ENCODE measurements around the gene TYROBP. TPM values are rescaled to one million over a fixed set of nuclear protein-coding genes. Genes with fewer than 3 reads are reported as not detected.
"Not testable (repeated sequence)": the region's sequence is repeated elsewhere in the genome, so short reads cannot be mapped to it uniquely, and the experiment has no call there.

The TYROBP gene
- total RNA-seq, 1 experiment from 2014 or later: not detected

DNA sequence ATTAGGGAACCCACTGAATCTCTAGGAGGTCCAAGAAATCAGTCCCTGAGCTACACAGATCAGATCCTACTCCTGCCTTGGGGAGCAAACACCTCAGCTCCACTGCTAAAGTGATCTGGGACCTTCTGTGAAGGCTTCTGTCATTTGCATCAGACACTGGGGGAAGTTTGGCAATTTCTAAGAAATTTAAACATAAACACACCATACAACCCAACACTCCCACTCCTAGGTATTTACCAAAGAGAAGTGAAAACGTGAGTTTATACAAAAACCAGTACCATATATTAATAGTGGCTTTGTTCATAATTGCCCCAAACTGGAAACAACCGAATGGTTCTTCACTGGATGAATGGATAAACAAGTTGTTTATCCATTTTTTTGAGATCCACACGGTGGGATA, 7.3 kb upstream of the TYROBP start:
- no peaks in the 10 kb centered on the region for H3K36me3 ChIP-seq (ENCODE audit: insufficient read depth, low read length, poor library complexity, severe bottlenecking)
- no peak overlapping the region for H3K27ac ChIP-seq (ENCODE audit: low read depth, low read length, poor library complexity, severe bottlenecking)
- no peak for TF ChIP-seq EZH2 (IDR thresholded peaks at IDR 0.05; ENCODE audit: borderline replicate concordance, low read depth, low read length, poor library complexity, severe bottlenecking)
- no peak overlapping the region for H3K4me3 ChIP-seq (ENCODE audit: low read depth, low read length, poor library complexity, severe bottlenecking)
- ChIA-PET POLR2A (ENCODE audit: low non-redundant PET) (no interaction called here), CTCF (no interaction called here)
- H3K9me3 ChIP-seq (ENCODE audit: low read depth, low read length, poor library complexity, severe bottlenecking): no peaks in the 10 kb centered on the region
- DNase-seq (ENCODE audit: low spot score): no peak
- H3K4me1 ChIP-seq (ENCODE audit: insufficient read depth, low read length, poor library complexity, severe bottlenecking): no peaks in the 10 kb centered on the region
- BruUV-seq (replicated peaks): no TSS peak
- intact Hi-C loops (cut with micrococcal nuclease; ENCODE audit: unreplicated experiment): no loop called here
- no peaks in the 10 kb centered on the region for H3K27me3 ChIP-seq (replicated peaks; ENCODE audit: insufficient read depth, low read depth, low read length, poor library complexity)

DNA sequence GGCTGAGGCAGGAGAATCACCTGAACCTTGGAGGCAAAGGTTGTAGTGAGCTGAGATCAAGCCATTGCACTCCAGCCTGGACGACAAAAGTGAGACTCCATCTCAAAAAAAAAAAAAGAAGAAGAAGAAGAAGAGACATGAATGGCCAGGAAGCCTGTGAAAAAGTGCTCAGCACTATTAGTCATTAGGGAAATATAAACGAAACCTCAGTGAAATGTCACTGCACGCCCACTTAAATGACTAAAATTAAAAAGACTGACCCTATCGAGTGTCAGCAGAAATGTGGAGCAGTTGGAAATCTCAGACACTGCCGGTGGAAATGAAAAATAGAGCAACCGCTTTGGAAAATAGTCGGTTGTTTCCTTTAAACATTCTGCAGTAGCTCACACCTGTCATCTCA, 5.5 kb upstream of the TYROBP start:
- Histone ChIP-seq H3K27me3 (replicated peaks; ENCODE audit: insufficient read depth, low read depth, low read length, poor library complexity) (no peaks in the 10 kb centered on the region), H3K36me3 (ENCODE audit: insufficient read depth, low read length, poor library complexity, severe bottlenecking) (no peaks in the 10 kb centered on the region), H3K4me1 (ENCODE audit: insufficient read depth, low read length, poor library complexity, severe bottlenecking) (no peaks in the 10 kb centered on the region), H3K27ac (ENCODE audit: low read depth, low read length, poor library complexity, severe bottlenecking) (no peak overlapping the region), H3K9me3 (ENCODE audit: low read depth, low read length, poor library complexity, severe bottlenecking) (no peaks in the 10 kb centered on the region), H3K4me3 (ENCODE audit: low read depth, low read length, poor library complexity, severe bottlenecking) (no peak overlapping the region)
- DNase-seq (ENCODE audit: low spot score): no peak
- POLR2A ChIA-PET (ENCODE audit: low non-redundant PET): no interaction called here
- BruUV-seq (replicated peaks): no TSS peak
- CTCF ChIA-PET: interaction anchor here (0.6 kb wide), 1 partner anchor 94 kb away, joined by 3 read pairs; no protein-coding TSS in a partner anchor
- TF ChIP-seq, protein P1, sequence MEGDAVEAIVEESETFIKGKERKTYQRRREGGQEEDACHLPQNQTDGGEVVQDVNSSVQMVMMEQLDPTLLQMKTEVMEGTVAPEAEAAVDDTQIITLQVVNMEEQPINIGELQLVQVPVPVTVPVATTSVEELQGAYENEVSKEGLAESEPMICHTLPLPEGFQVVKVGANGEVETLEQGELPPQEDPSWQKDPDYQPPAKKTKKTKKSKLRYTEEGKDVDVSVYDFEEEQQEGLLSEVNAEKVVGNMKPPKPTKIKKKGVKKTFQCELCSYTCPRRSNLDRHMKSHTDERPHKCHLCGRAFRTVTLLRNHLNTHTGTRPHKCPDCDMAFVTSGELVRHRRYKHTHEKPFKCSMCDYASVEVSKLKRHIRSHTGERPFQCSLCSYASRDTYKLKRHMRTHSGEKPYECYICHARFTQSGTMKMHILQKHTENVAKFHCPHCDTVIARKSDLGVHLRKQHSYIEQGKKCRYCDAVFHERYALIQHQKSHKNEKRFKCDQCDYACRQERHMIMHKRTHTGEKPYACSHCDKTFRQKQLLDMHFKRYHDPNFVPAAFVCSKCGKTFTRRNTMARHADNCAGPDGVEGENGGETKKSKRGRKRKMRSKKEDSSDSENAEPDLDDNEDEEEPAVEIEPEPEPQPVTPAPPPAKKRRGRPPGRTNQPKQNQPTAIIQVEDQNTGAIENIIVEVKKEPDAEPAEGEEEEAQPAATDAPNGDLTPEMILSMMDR (conservative IDR thresholded peaks at IDR 0.05; ENCODE audit: low read depth, low read length): no peak
- no peak for TF ChIP-seq EZH2 (IDR thresholded peaks at IDR 0.05; ENCODE audit: borderline replicate concordance, low read depth, low read length, poor library complexity, severe bottlenecking)
- intact Hi-C loops (cut with micrococcal nuclease; ENCODE audit: unreplicated experiment): no loop called here

DNA sequence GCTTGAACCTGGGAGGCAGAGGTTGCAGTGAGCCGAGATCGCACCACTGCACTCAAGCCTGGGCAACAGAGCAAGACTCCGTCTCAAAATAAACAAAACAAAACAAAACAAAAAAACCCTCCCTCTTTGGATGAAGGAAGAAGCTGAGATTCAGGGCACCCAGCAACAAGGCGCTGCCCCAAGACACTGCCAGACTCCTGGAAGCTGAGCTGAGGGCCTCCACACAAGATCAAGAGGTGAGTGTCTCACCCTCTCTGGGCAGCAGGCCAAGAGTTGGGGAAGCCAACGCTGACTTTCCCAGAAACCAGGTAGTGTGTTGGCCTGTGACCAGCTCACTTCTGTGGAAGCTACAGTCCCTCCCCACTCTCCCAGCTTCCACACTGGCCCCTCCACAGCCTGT, 3.7 kb upstream of the TYROBP start:
- no peaks in the 10 kb centered on the region for H3K9me3 ChIP-seq (ENCODE audit: low read depth, low read length, poor library complexity, severe bottlenecking)
- BruUV-seq (replicated peaks): no TSS peak
- intact Hi-C loops (cut with micrococcal nuclease; ENCODE audit: unreplicated experiment): no loop called here
- no peak overlapping the region for H3K27ac ChIP-seq (ENCODE audit: low read depth, low read length, poor library complexity, severe bottlenecking)
- no peaks in the 10 kb centered on the region for H3K4me1 ChIP-seq (ENCODE audit: insufficient read depth, low read length, poor library complexity, severe bottlenecking)
- H3K36me3 ChIP-seq (ENCODE audit: insufficient read depth, low read length, poor library complexity, severe bottlenecking): no peaks in the 10 kb centered on the region
- no peak for TF ChIP-seq EZH2 (IDR thresholded peaks at IDR 0.05; ENCODE audit: borderline replicate concordance, low read depth, low read length, poor library complexity, severe bottlenecking)
- TF ChIP-seq, protein P1 (conservative IDR thresholded peaks at IDR 0.05; ENCODE audit: low read depth, low read length): no peak
- no peak for DNase-seq (ENCODE audit: low spot score)
- H3K4me3 ChIP-seq (ENCODE audit: low read depth, low read length, poor library complexity, severe bottlenecking): no peak overlapping the region
- H3K27me3 ChIP-seq (replicated peaks; ENCODE audit: insufficient read depth, low read depth, low read length, poor library complexity): no peaks in the 10 kb centered on the region
- POLR2A ChIA-PET (ENCODE audit: low non-redundant PET): no interaction called here
- CTCF ChIA-PET: no interaction called here

DNA sequence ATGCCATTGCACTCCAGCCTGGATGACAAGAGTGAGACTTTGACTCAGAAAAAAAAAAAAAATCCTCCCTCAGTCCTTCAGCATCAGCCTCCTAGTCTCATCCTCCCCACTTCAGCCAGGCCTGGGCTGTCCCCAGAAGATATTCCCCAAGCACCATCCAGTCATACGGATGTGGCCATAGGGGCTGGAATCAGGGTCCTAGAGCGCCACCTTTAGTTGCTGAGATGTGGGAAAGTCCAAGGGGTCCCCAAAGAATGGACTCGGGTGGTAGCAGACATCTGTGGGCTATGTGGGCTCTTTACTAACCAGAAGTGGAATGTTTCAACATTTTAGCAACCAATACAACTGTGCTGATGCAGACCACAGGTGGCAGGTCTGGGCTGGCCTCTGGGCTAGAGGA, 3.1 kb upstream of the TYROBP start:
- no peak for TF ChIP-seq EZH2 (IDR thresholded peaks at IDR 0.05; ENCODE audit: borderline replicate concordance, low read depth, low read length, poor library complexity, severe bottlenecking)
- TF ChIP-seq, protein P1 (conservative IDR thresholded peaks at IDR 0.05; ENCODE audit: low read depth, low read length): no peak
- POLR2A ChIA-PET (ENCODE audit: low non-redundant PET): no interaction called here
- Histone ChIP-seq H3K27me3 (replicated peaks; ENCODE audit: insufficient read depth, low read depth, low read length, poor library complexity) (no peaks in the 10 kb centered on the region), H3K36me3 (ENCODE audit: insufficient read depth, low read length, poor library complexity, severe bottlenecking) (no peaks in the 10 kb centered on the region), H3K27ac (ENCODE audit: low read depth, low read length, poor library complexity, severe bottlenecking) (no peak overlapping the region), H3K9me3 (ENCODE audit: low read depth, low read length, poor library complexity, severe bottlenecking) (no peaks in the 10 kb centered on the region), H3K4me1 (ENCODE audit: insufficient read depth, low read length, poor library complexity, severe bottlenecking) (no peaks in the 10 kb centered on the region), H3K4me3 (ENCODE audit: low read depth, low read length, poor library complexity, severe bottlenecking) (no peak overlapping the region)
- intact Hi-C loops (cut with micrococcal nuclease; ENCODE audit: unreplicated experiment): no loop called here
- no TSS peak for BruUV-seq (replicated peaks)
- DNase-seq (ENCODE audit: low spot score): no peak
- CTCF ChIA-PET: no interaction called here

DNA sequence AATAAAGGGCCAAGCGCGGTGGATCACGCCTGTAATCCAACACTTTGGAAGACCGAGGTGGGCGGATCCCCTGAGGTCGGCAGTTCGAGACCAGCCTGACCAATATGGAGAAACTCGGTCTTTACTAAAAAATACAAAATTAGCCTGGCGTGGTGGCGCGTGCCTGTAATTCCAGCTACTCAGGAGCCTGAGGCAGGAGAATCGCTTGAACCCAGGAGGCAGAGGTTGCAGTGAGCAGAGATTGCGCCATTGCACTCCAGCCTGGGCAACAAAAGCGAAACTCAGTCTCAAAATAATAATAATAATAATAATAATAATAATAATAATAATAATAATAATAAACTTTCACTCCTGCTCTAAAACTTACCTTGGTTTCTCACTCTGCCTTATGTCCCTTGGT, 2.3 kb upstream of the TYROBP start:
- DNase-seq (ENCODE audit: low spot score); H3K27ac ChIP-seq (ENCODE audit: low read depth, low read length, poor library complexity, severe bottlenecking); CTCF ChIA-PET; H3K4me1 ChIP-seq (ENCODE audit: insufficient read depth, low read length, poor library complexity, severe bottlenecking); H3K9me3 ChIP-seq (ENCODE audit: low read depth, low read length, poor library complexity, severe bottlenecking); BruUV-seq (replicated peaks); H3K27me3 ChIP-seq (replicated peaks; ENCODE audit: insufficient read depth, low read depth, low read length, poor library complexity); intact Hi-C loops (cut with micrococcal nuclease; ENCODE audit: unreplicated experiment); H3K4me3 ChIP-seq (ENCODE audit: low read depth, low read length, poor library complexity, severe bottlenecking); POLR2A ChIA-PET (ENCODE audit: low non-redundant PET); H3K36me3 ChIP-seq (ENCODE audit: insufficient read depth, low read length, poor library complexity, severe bottlenecking): not testable (repeated sequence)
